GM23338 (cell line): ENCODE results near the gene ACBD5. TPM values are rescaled to one million over a fixed set of nuclear protein-coding genes. Genes with fewer than 3 reads are reported as not detected.

Source experiments
- ATAC-seq: fragments of 200-7000 bp; cut with Tn5 transposase; 3 replicates; pipeline ENCODE4 v1.9.1; 2020
- DNase-seq: peaks from one replicate; pipeline ENCODE4 v3.0.0-alpha.2; 2015; ENCODE audit warnings: low spot score
- H2AFZ ChIP-seq: fragments of 200-600 bp; sonication (generic); 2 replicates; pipeline ENCODE4 v1.8.0; 2016; ENCODE audit warnings: antibody characterized with exemption, mild to moderate bottlenecking, moderate library complexity
- H3F3A ChIP-seq: fragments of 200-600 bp; sonication (generic); replicated peaks from 2 replicates; pipeline ENCODE4 v1.8.0; 2017; ENCODE audit warnings: antibody characterized with exemption, mixed run types, low read depth
- H3K27ac ChIP-seq: fragments of 200-600 bp; sonication (generic); 2 replicates; pipeline ENCODE4 v1.6.1; 2016; ENCODE audit warnings: low read depth
- H3K27me3 ChIP-seq: fragments of 200-600 bp; sonication (generic); 2 replicates; pipeline ENCODE4 v1.8.0; 2016; ENCODE audit warnings: mild to moderate bottlenecking, mixed run types, moderate library complexity; ENCODE audit not compliant: insufficient read depth
- H3K36me3 ChIP-seq: fragments of 200-600 bp; sonication (generic); 2 replicates; pipeline ENCODE4 v1.8.0; 2016; ENCODE audit warnings: mild to moderate bottlenecking; ENCODE audit not compliant: insufficient read depth
- H3K4me1 ChIP-seq: fragments of 200-600 bp; sonication (generic); 2 replicates; pipeline ENCODE4 v1.8.0; 2016; ENCODE audit warnings: mild to moderate bottlenecking, moderate library complexity; ENCODE audit not compliant: insufficient read depth
- H3K4me2 ChIP-seq: fragments of 200-600 bp; sonication (generic); 2 replicates; pipeline ENCODE4 v1.7.1; 2017; ENCODE audit warnings: mixed run types
- H3K4me3 ChIP-seq: fragments of 200-600 bp; sonication (generic); 2 replicates; pipeline ENCODE4 v1.6.1; 2016; ENCODE audit warnings: mixed run types
- H3K79me2 ChIP-seq: fragments of 200-600 bp; sonication (generic); replicated peaks from 2 replicates; pipeline ENCODE4 v1.8.0; 2017; ENCODE audit warnings: mild to moderate bottlenecking; ENCODE audit not compliant: insufficient read depth
- H3K9me2 ChIP-seq: fragments of 200-600 bp; sonication (generic); 2 replicates; pipeline ENCODE4 v1.8.0; 2017; ENCODE audit not compliant: insufficient read depth
- H4K20me1 ChIP-seq: fragments of 200-600 bp; sonication (generic); replicated peaks from 2 replicates; pipeline ENCODE4 v1.8.0; 2017; ENCODE audit warnings: mild to moderate bottlenecking; ENCODE audit not compliant: insufficient read depth
- H3K27ac Mint-ChIP-seq: 2 replicates; pipeline ENCODE4 v1.8.0; 2020; ENCODE audit warnings: inconsistent platforms, mild to moderate bottlenecking, moderate library complexity, mixed read lengths
- H3K27me3 Mint-ChIP-seq: 3 replicates; pipeline ENCODE4 v1.8.0; 2022; ENCODE audit warnings: low read depth, mild to moderate bottlenecking, moderate library complexity, mixed read lengths, inconsistent platforms; ENCODE audit not compliant: insufficient read depth, poor library complexity
- H3K36me3 Mint-ChIP-seq: 3 replicates; pipeline ENCODE4 v1.8.0; 2021; ENCODE audit warnings: low read depth, mild to moderate bottlenecking, inconsistent platforms, moderate library complexity, mixed read lengths
- H3K4me1 Mint-ChIP-seq: 3 replicates; pipeline ENCODE4 v1.8.0; 2020; ENCODE audit warnings: mild to moderate bottlenecking, inconsistent platforms, mixed read lengths
- H3K4me3 Mint-ChIP-seq: 3 replicates; pipeline ENCODE4 v1.8.0; 2021; ENCODE audit warnings: moderate library complexity, mild to moderate bottlenecking, inconsistent platforms, mixed read lengths
- H3K9me3 Mint-ChIP-seq: 3 replicates; pipeline ENCODE4 v1.8.0; 2020; ENCODE audit warnings: moderate library complexity, mild to moderate bottlenecking, inconsistent platforms, mixed read lengths
- CREB1 ChIP-seq: fragments of 250-450 bp; sonication (Bioruptor Pico); IDR thresholded peaks from 2 replicates; pipeline ENCODE4 v1.5.0; 2020; ENCODE audit warnings: low read depth, mild to moderate bottlenecking, moderate library complexity
- ETS1 ChIP-seq: IDR thresholded peaks from 2 replicates; pipeline ENCODE4 v1.6.1; 2016; ENCODE audit warnings: antibody characterized with exemption
- EZH2phosphoT487 ChIP-seq: fragments of 200-600 bp; sonication (generic); IDR thresholded peaks from one replicate; pipeline ENCODE4 v1.8.1; 2018; ENCODE audit warnings: antibody characterized with exemption; ENCODE audit not compliant: unreplicated experiment
- NANOG ChIP-seq: IDR thresholded peaks from 2 replicates; pipeline ENCODE4 v1.6.1; 2016; ENCODE audit warnings: antibody characterized with exemption, borderline replicate concordance
- POLR2AphosphoS5 ChIP-seq: IDR thresholded peaks from 2 replicates; pipeline ENCODE4 v1.6.1; 2016; ENCODE audit warnings: antibody characterized with exemption, low read depth
- REST ChIP-seq: IDR thresholded peaks from one replicate; pipeline ENCODE4 v1.6.1; 2018; ENCODE audit warnings: antibody characterized with exemption; ENCODE audit not compliant: unreplicated experiment
- STAT1 ChIP-seq: IDR thresholded peaks from one replicate; pipeline ENCODE4 v1.6.1; 2016; ENCODE audit warnings: antibody characterized with exemption; ENCODE audit not compliant: unreplicated experiment
- ZNF114 ChIP-seq: fragments of 250-450 bp; sonication (Bioruptor Pico); IDR thresholded peaks from 2 replicates; pipeline ENCODE4 v1.5.0; 2020; ENCODE audit warnings: mild to moderate bottlenecking, moderate library complexity
- ZNF331 ChIP-seq: fragments of 250-450 bp; sonication (Bioruptor Pico); IDR thresholded peaks from 2 replicates; pipeline ENCODE4 v1.5.0; 2020; ENCODE audit warnings: low read depth, mild to moderate bottlenecking, moderate library complexity
- ZNF462 ChIP-seq: fragments of 250-450 bp; sonication (Bioruptor Pico); IDR thresholded peaks from 2 replicates; pipeline ENCODE4 v1.5.0; 2020; ENCODE audit warnings: mild to moderate bottlenecking, moderate library complexity
- polyA plus RNA-seq: library from polyadenylated mRNA; unstranded; fragments of >200 nt; fragmentation: Nextera tagmentation; extraction: Ambion mirVana; gene quantifications from 2 replicates; pipeline ENCODE4 v1.2.1, GENCODE V29; 2016
- total RNA-seq: library from RNA; depleted of rRNA; stranded (reverse); fragments of >200 nt; shearing (Covaris generic); gene quantifications from 2 replicates; pipeline ENCODE4 v1.2.3, GENCODE V29; 2014

Gene ACBD5
- total and polyA plus RNA-seq, 2 experiments from 2014 or later, result 9.8 to 10.1 TPM

GRCh38 chr10:27247441-27247840 is 6.8 kb upstream of the ACBD5 start (continued):
- TF ChIP-seq ZNF462 (CRISPR knock-in tag), result no peak
- TF ChIP-seq POLR2AphosphoS5, result no peak
- TF ChIP-seq ETS1, result no peak
- no peak for TF ChIP-seq EZH2phosphoT487
- TF ChIP-seq ZNF114 (CRISPR knock-in tag), result no peak

GRCh38 chr10:27247006-27247405 is 6.4 kb upstream of the ACBD5 start:
- peaks cover 6% of the 10 kb centered on the region; the same call in 1 of the 2 replicates for H3F3A ChIP-seq
- H3K9me2 ChIP-seq, result no peaks in the 10 kb centered on the region; the same call in none of the 2 replicates
- no peak overlapping the region for H3K4me3 ChIP-seq
- no peaks in the 10 kb centered on the region for H4K20me1 ChIP-seq
- no peak overlapping the region for H3K27ac ChIP-seq
- H3K4me2 ChIP-seq, result no peak overlapping the region
- H3K36me3 Mint-ChIP-seq, result peaks cover 16% of the 10 kb centered on the region; the same call in 2 of the 3 replicates
- ATAC-seq (no peak), DNase-seq (no peak)
- H3K27me3 Mint-ChIP-seq, result peaks cover 4% of the 10 kb centered on the region
- peaks cover 22% of the 10 kb centered on the region for H3K4me1 Mint-ChIP-seq
- no peak overlapping the region for H3K4me3 Mint-ChIP-seq
- no peaks in the 10 kb centered on the region for H3K27me3 ChIP-seq
- no peaks in the 10 kb centered on the region for H3K79me2 ChIP-seq
- peaks cover 9% of the 10 kb centered on the region for H3K9me3 Mint-ChIP-seq
- peaks cover 7% of the 10 kb centered on the region; the same call in 1 of the 2 replicates for H3K4me1 ChIP-seq
- no peak overlapping the region for H3K27ac Mint-ChIP-seq
- H3K36me3 ChIP-seq, result no peaks in the 10 kb centered on the region; the same call in 1 of the 2 replicates
- no peak overlapping the region for H2AFZ ChIP-seq
- TF ChIP-seq NANOG (no peak), ZNF331 (no peak), POLR2AphosphoS5 (no peak), EZH2phosphoT487 (no peak), ZNF114 (CRISPR knock-in tag) (no peak), ETS1 (no peak), CREB1 (no peak), STAT1 (no peak), REST (no peak)
